DOHH2 (cell line): ENCODE data around the gene DLX4.

Experiments
- CTCF ChIP-seq: fragments of 200-600 bp; sonication (generic); IDR thresholded peaks from one replicate; pipeline ENCODE4 v1.5.1; 2014; ENCODE audit warnings: antibody characterized with exemption, mild to moderate bottlenecking, low read depth, low read length; ENCODE audit not compliant: poor library complexity, severe bottlenecking
- EZH2phosphoT487 ChIP-seq: fragments of 200-600 bp; sonication (generic); IDR thresholded peaks from 2 replicates; pipeline ENCODE4 v1.6.1; 2017; ENCODE audit warnings: borderline replicate concordance, mild to moderate bottlenecking, antibody characterized with exemption, low read length, moderate library complexity, mixed read lengths

GRCh38 chr17:49951362-49952082 lies 17.5 kb upstream of the DLX4 start:
- TF ChIP-seq CTCF (no peak), EZH2phosphoT487 (no peak)
